ENCODE measurements around the gene MAST2. TPM values are rescaled to one million over a fixed set of nuclear protein-coding genes. Genes with fewer than 3 reads are reported as not detected.
A peak's percentile ranks its signal among the peaks of the same experiment; 100 is the strongest.

Gene MAST2
- total RNA-seq, 1 experiment from 2014 or later, result 37.2 TPM

- TF ChIP-seq ATF2 (CRISPR knock-in tag; IDR thresholded peaks at IDR 0.05; ENCODE audit: borderline replicate concordance, low read depth), result no peak
- no peak for TF ChIP-seq SP1 (CRISPR knock-in tag; conservative IDR thresholded peaks at IDR 0.05)
- no peak for TF ChIP-seq PRDM15 (CRISPR knock-in tag; IDR thresholded peaks at IDR 0.05)
- no peak for TF ChIP-seq ETV6 (CRISPR knock-in tag; IDR thresholded peaks at IDR 0.05)
- no peak for TF ChIP-seq CREM (CRISPR knock-in tag; IDR thresholded peaks at IDR 0.05)
These were observed 215.9 kb downstream of the MAST2 start (continued) for GRCh38 chr1:46019348-46019747.

DNA sequence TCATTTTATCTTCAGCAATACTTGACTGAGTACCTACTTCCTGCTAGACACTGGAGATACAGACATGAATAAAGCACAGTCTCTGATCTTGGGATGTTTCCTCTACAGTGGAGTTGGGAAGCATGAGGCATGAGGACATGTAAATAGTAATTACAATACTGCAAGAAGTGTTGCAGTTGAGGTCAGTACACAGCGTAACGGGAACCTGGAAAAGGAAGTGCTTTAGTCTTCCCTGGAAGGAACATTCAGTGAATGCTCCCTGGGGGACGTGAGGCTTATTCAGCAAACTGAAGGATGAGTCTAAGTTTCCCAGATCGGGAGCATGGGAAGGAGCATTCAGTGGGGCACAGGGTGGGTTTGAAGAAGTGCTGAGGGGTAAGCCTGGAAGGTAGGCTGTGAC, 216.6 kb downstream of the MAST2 start:
- no peak overlapping the region for H3K4me3 Mint-ChIP-seq
- peaks cover 28% of the 10 kb centered on the region for H3K36me3 Mint-ChIP-seq
- CTCF ChIA-PET, result interaction anchor here (0.9 kb wide), 1 partner anchor 203 kb away, joined by 3 read pairs; no protein-coding TSS in a partner anchor
- no peaks in the 10 kb centered on the region for H3K27me3 Mint-ChIP-seq (ENCODE audit: low read depth)
- DNase-seq (ENCODE audit: low spot score), result no peak
- peaks cover 5% of the 10 kb centered on the region; the same call in 1 of the 2 replicates for H3K9me3 Mint-ChIP-seq
- POLR2A ChIA-PET, result no interaction called here
- peak; percentile 34; the same call in 1 of the 2 replicates for ATAC-seq
- no peak overlapping the region for H3K27ac Mint-ChIP-seq
- H3K4me1 Mint-ChIP-seq, result no peaks in the 10 kb centered on the region
- TF ChIP-seq, protein P1, sequence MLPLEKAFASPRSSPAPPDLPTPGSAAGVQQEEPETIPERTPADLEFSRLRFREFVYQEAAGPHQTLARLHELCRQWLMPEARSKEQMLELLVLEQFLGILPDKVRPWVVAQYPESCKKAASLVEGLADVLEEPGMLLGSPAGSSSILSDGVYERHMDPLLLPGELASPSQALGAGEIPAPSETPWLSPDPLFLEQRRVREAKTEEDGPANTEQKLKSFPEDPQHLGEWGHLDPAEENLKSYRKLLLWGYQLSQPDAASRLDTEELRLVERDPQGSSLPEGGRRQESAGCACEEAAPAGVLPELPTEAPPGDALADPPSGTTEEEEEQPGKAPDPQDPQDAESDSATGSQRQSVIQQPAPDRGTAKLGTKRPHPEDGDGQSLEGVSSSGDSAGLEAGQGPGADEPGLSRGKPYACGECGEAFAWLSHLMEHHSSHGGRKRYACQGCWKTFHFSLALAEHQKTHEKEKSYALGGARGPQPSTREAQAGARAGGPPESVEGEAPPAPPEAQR (CRISPR knock-in tag; IDR thresholded peaks at IDR 0.05), result no peak
- TF ChIP-seq PREB (CRISPR knock-in tag; IDR thresholded peaks at IDR 0.05; ENCODE audit: borderline replicate concordance), result no peak
- TF ChIP-seq CREB1 (CRISPR knock-in tag; IDR thresholded peaks at IDR 0.05), result no peak
- TF ChIP-seq AFF4 (CRISPR knock-in tag; IDR thresholded peaks at IDR 0.05; ENCODE audit: borderline replicate concordance), result no peak
- no peak for TF ChIP-seq PRRX2 (CRISPR knock-in tag; IDR thresholded peaks at IDR 0.05)
- no peak for TF ChIP-seq FOXK1 (CRISPR knock-in tag; IDR thresholded peaks at IDR 0.05)
- TF ChIP-seq IRF2 (CRISPR knock-in tag; IDR thresholded peaks at IDR 0.05; ENCODE audit: borderline replicate concordance, low read depth), result no peak
- no peak for TF ChIP-seq SMAD3 (CRISPR knock-in tag; IDR thresholded peaks at IDR 0.05; ENCODE audit: borderline replicate concordance)
- no peak for TF ChIP-seq ESRRA (CRISPR knock-in tag; IDR thresholded peaks at IDR 0.05; ENCODE audit: borderline replicate concordance)
- TF ChIP-seq ZNF281 (CRISPR knock-in tag; IDR thresholded peaks at IDR 0.05), result no peak
- TF ChIP-seq RELA (CRISPR knock-in tag; IDR thresholded peaks at IDR 0.05; ENCODE audit: borderline replicate concordance), result no peak
- TF ChIP-seq ZNF532 (CRISPR knock-in tag; IDR thresholded peaks at IDR 0.05; ENCODE audit: borderline replicate concordance), result no peak
